ENCODE results near the gene PML. TPM values are rescaled to one million over a fixed set of nuclear protein-coding genes. Genes with fewer than 3 reads are reported as not detected.

The PML gene
- total and polyA plus RNA-seq, 9 of the 15 experiments (the other 6 are each of a cell fraction or from before 2014, with no cell fraction given): 5.0 to 50.7 (median 10.1) TPM

GRCh38 chr15:73996267-73996666, 1.8 kb downstream of the PML start (continued):
- TF ChIP-seq, protein P1, sequence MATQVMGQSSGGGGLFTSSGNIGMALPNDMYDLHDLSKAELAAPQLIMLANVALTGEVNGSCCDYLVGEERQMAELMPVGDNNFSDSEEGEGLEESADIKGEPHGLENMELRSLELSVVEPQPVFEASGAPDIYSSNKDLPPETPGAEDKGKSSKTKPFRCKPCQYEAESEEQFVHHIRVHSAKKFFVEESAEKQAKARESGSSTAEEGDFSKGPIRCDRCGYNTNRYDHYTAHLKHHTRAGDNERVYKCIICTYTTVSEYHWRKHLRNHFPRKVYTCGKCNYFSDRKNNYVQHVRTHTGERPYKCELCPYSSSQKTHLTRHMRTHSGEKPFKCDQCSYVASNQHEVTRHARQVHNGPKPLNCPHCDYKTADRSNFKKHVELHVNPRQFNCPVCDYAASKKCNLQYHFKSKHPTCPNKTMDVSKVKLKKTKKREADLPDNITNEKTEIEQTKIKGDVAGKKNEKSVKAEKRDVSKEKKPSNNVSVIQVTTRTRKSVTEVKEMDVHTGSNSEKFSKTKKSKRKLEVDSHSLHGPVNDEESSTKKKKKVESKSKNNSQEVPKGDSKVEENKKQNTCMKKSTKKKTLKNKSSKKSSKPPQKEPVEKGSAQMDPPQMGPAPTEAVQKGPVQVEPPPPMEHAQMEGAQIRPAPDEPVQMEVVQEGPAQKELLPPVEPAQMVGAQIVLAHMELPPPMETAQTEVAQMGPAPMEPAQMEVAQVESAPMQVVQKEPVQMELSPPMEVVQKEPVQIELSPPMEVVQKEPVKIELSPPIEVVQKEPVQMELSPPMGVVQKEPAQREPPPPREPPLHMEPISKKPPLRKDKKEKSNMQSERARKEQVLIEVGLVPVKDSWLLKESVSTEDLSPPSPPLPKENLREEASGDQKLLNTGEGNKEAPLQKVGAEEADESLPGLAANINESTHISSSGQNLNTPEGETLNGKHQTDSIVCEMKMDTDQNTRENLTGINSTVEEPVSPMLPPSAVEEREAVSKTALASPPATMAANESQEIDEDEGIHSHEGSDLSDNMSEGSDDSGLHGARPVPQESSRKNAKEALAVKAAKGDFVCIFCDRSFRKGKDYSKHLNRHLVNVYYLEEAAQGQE (IDR thresholded peaks at IDR 0.05; ENCODE audit: borderline replicate concordance): no peak
- TF ChIP-seq, protein P1 (CRISPR knock-in tag; IDR thresholded peaks at IDR 0.05; ENCODE audit: low read depth): no peak
- no peak for TF ChIP-seq ETV1 (tag; conservative IDR thresholded peaks at IDR 0.05; ENCODE audit: low read depth)
- TF ChIP-seq NFATC3 (IDR thresholded peaks at IDR 0.05): no peak
- TF ChIP-seq ZNF449 (CRISPR knock-in tag; IDR thresholded peaks at IDR 0.05): no peak
- no peak for TF ChIP-seq RBBP5 (IDR thresholded peaks at IDR 0.05; ENCODE audit: borderline replicate concordance, insufficient read depth, low read length, poor library complexity, severe bottlenecking)
- TF ChIP-seq IRF1 (CRISPR knock-in tag; IDR thresholded peaks at IDR 0.05; ENCODE audit: borderline replicate concordance): no peak
- TF ChIP-seq ZNF766 (CRISPR knock-in tag; conservative IDR thresholded peaks at IDR 0.05): no peak
- no peak for TF ChIP-seq PHB (CRISPR knock-in tag; IDR thresholded peaks at IDR 0.05)
- no peak for TF ChIP-seq XRCC5 (IDR thresholded peaks at IDR 0.05; ENCODE audit: low read depth, low read length)
- TF ChIP-seq ZBTB17 (CRISPR knock-in tag; IDR thresholded peaks at IDR 0.05): no peak
- no peak for TF ChIP-seq ZNF639 (CRISPR knock-in tag; conservative IDR thresholded peaks at IDR 0.05 in 1 of 2, IDR thresholded peaks at IDR 0.05 in 1 of 2)
- no peak for TF ChIP-seq TFAP4 (CRISPR knock-in tag; IDR thresholded peaks at IDR 0.05; ENCODE audit: borderline replicate concordance)
- no peak for TF ChIP-seq HNRNPUL1 (IDR thresholded peaks at IDR 0.05; ENCODE audit: low read length)
- TF ChIP-seq CBX3 (IDR thresholded peaks at IDR 0.05; ENCODE audit: borderline replicate concordance in 1 of 2, low read length in 2 of 2): no peak

All from K562 (cell line).